GM12875 (cell line): ENCODE results near the gene IL1RAPL2.

ENCODE experiments used
- H3K4me3 ChIP-seq: one replicate; pipeline ENCODE4 v1.5.1; 2011; ENCODE audit warnings: low read depth, low read length, control low read depth
- CTCF ChIP-seq: IDR thresholded peaks from 2 replicates; pipeline ENCODE4 v1.5.1; 2011; ENCODE audit warnings: low read depth, mild to moderate bottlenecking, control low read depth, inconsistent platforms, low read length, moderate library complexity, borderline replicate concordance; ENCODE audit not compliant: insufficient read depth

IL1RAPL2 gene

DNA sequence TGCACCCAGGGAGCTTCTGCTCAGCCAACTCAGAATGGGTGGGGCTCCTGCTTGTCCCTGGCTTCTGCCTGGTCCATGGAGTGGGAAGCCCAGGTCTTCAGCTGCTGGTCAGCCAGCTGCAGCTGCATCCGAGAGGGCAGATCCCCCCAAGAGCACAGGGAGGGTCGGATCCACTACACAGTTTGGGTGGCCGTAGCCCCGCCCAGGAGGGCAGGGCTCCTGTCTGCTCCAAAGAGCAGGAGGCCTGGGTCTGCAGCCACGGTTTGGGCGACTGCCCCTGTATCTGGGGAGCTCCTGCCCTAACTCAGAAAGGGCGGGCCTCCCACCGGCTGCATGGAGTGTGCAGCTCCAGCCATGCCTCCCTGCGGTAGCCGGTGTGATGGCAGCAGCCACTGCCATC lies 485.4 kb downstream of the IL1RAPL2 start:
- no peak overlapping the region for H3K4me3 ChIP-seq
- no peak for TF ChIP-seq CTCF

GRCh38 chrX:105052926-105053325 lies 486.9 kb downstream of the IL1RAPL2 start:
- no peak overlapping the region for H3K4me3 ChIP-seq
- no peak for TF ChIP-seq CTCF

GRCh38 chrX:105063743-105064142 lies 497.7 kb downstream of the IL1RAPL2 start:
- no peak overlapping the region for H3K4me3 ChIP-seq
- no peak for TF ChIP-seq CTCF

- no peak overlapping the region for H3K4me3 ChIP-seq
- no peak for TF ChIP-seq CTCF
Observed at GRCh38 chrX:105098201-105098600, 532.2 kb downstream of the IL1RAPL2 start.

- no peak overlapping the region for H3K4me3 ChIP-seq
- no peak for TF ChIP-seq CTCF
Observed at GRCh38 chrX:105098812-105099211, 532.8 kb downstream of the IL1RAPL2 start.

DNA sequence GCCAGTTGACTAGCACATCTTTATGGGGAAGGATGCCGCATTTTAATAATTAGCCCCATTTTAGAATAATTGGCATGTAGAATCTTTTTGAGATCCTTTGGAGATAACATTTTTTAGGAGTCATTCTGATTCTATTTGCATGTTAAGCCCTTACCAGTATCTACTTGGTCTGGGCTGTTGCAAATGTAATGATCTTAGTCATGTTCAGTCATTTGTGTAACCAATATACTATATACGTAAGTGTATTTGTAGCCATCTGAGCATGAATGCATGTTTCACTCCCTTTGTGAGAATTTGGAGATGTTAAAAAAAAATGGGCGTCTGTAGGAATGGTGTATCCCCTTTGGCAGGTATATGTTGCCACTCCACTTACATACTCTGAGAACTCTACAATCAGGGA lies 535.4 kb downstream of the IL1RAPL2 start:
- H3K4me3 ChIP-seq: no peak overlapping the region
- TF ChIP-seq CTCF: no peak

DNA sequence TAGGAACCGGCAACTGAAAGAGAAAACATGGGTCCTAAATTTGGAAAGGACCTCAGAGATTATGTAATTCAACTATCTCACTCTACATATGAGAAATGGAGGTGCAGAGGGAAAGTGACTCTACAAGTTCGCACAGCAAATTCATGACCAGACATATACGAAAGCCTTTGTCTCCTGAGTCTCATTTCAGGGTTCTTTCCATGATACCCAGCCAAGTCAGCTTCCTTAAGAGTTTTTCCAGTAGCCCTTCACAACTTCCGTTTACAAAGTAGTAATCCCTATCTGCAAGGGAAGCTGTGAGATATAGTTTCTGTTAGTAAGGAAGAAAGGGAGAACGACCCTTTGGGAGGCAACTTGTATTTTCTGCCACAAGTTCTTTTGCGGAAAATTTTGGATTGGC lies 543.9 kb downstream of the IL1RAPL2 start:
- no peak for TF ChIP-seq CTCF
- no peak overlapping the region for H3K4me3 ChIP-seq
